Anterior cingulate cortex (tissue), 58 donors: ENCODE measurements around the gene NAT9.

Experiments used
- DNase-seq, 58 donors: peaks; one replicate each; lab custom pipeline; 2025; lab: John Stamatoyannopoulos, UW

Gene NAT9

DNA sequence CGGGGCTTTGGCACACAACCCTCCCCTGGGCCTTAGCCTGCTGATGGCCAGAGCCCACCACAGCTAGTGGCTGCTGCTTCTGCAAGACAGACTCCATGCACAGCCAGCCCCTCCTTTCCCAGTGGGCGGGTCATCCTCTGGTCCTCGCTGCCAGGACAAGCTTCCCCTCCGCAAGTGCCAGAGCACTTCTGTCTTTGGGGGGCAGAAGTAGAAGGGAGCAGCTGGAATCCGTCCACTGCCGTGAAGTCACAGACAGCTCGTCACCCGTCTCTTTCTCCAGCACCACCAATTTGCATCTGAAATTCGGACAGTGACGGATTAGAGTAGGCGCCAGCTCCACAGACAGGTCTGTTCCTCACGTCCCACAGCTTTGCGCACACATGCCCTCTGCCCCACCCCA is 31.3 kb upstream of the NAT9 start:
- no peak for DNase-seq

DNA sequence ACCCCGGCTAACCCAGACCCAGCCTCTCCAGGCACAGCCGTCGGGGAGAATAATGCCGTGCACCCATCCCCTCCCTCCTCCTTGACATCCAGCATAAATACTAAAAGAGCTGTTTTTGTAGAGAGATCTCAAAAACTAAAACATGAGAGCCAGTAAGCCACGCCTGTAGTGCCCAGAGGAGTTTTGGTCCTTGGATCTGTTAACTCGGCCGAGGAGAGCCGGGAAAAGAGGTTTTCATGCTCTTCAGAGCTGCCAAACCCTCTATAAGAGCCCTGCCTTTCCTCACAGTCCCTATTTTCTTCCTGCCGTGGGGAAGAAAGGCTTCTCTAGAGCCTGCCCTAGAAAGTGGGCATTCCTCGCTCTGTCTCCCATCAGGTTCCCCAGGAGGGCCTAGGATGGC is 30.2 kb upstream of the NAT9 start:
- no peak for DNase-seq

DNA sequence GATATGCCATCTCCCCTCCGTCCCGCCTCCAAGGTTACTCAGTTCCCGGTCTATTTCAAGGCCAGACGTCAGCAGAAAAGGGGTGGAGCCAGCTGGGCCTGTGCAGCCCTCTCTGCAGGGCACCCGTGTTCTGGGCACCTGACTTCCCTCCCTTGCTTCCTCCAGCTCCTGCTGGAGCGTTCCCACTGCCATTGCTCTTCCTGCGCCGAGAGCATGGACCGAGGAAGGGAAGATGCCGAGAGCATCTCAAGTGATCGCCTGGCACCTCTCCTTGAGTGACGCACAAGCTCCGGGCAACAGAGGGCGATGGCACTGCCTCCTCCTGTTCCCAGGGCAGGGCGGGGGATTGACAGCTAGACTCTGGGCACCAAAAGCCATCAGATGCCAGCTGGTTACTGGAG is 29.4 kb upstream of the NAT9 start:
- DNase-seq, result peak in 8 of 58 donors; percentile 11 to 62 (median 32)

DNA sequence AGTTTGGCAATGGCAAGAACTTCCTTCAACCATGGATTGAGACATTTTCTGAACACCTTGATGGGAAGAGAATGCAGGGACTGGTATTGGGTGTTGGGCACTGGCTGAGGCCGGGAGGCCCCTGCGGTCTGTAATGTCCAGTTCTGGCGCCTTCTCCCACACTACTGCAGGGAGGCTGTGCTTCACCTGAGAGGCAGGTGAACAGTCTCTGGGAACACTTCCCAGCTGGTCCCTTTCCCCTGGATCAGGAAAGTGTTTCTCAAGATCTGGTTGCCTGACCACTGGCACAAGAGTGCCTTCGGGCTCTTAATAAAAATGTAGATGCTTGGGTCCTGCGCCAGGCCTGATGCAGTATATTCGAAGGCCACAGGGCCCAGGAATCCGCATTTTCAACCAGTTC is 28.5 kb upstream of the NAT9 start:
- DNase-seq, result no peak

DNA sequence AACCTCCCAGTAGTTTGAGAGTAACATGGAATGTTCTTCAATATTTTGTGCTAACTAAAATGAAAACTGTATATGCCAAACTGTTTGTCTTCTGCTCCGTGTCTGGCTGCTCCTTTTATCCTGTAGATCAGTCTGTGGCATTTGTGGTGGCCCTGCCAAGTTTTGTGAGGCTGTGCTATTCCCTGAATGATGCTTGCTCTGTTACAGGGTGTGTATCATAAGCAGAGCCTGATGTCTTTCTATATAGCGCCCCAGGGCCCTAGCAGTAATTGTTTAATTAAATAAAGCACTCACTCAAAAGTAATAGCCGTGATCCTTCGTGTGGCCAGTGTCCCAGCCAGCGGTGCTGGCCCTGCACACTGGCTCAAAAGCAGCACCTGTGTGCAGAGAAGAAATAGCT is 27.8 kb upstream of the NAT9 start:
- no peak for DNase-seq

DNA sequence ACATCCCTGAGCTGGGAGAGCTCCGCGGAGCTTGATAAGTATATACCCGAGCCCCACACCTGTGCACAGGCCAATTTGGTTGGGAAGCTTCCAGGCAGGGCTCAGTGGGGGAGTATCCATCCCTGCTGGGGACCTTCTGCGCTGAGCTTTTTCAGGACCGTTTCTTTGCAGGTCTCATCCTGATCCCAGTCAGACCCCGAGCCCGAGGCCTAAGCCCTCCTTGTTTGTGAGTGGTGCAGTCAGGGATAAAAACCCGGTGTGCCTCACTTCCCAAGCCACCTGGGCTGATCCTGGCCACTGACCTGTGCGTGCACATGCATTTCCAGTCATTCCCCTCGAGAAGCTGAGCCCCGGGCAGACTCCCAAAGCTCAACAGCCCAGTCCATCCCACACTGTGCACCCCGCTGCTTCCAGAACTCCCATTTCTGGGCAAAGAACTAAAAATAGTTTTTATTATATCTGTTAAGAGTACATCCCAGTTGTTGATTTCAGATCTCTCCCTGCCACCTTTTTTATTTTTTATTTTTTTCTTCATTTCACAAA is 27.3 kb upstream of the NAT9 start:
- no peak for DNase-seq

DNA sequence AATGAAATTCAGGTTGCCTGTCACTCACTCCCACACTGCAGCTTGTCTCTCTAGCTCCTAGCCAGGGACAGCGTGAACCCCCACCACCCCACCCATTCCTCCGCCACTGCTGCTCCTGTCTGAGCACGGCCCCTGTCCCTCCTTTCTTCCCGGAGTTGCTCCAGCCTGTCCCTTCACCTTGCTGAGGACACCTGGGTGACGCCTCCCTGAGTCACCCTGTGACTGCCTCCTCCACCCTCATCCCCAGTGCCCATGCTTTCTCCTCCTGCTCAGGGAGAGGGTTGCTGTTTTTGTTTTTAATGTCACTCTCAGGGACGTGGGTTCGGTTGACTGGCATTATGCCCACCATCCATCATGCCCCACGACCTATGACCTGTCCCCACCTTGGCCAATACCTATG is 25.8 kb upstream of the NAT9 start:
- DNase-seq, result no peak

DNA sequence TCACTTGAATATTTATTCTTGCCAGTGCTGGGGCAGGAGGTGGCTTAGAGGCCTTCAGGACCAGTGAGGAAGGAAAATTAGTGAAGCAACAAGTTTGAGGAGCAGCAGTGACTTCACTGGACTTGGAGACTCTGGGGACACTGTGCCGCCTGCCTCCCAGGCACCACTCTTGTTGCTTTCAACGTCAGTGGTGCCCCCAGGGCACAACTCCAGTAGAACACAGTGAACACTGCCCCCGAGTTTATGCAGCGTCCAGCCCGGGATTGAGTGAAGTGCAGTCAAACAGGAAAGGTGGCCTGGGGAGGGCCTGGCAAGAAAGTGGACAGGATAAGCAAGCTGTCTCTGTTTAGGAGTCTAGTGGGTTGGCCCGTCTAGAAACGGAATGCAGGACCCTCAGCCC is 24.4 kb upstream of the NAT9 start:
- no peak for DNase-seq

DNA sequence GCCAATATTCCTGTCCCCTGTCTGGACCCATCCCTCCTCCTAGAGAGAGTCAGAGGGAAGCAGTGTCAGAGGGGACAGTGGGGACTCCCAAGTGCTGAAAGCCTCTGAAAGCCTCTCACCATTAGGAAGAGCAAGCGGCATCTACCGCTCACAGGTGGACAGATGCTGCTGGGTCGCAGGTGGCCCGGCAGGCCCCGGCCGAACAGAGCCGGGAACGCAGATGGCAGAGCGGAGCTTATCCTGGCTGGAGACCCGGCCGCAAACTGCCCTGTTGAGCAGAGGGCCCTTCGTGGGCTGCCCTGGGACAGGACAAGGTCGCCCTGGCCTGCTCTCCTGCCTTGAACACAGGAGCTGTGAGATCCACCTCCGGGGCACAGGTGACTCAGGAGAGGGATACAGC is 23.0 kb upstream of the NAT9 start:
- no peak for DNase-seq

DNA sequence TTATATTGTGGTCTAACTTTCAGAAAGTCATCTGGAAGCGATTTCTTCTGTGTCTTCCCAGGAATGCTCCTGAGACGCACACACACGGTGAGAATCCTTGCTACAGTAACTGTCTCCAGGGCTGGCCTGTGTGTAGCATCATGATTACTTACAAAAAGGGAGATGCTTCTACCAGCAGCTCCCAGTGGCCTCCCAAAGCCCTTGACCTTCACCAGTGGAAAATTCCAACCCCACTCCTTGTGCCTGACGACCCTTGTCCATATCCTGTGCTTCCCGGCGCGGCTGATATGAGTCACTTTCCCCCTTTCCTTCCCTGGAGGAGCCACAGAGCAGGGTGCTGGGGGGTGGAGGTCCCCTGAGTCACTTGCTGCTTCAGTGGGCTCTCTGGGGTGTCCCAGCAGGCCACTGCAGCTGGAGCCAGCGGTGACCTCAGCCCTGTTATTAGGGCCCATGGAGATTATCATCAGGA is 22.1 kb upstream of the NAT9 start:
- DNase-seq, result no peak

DNA sequence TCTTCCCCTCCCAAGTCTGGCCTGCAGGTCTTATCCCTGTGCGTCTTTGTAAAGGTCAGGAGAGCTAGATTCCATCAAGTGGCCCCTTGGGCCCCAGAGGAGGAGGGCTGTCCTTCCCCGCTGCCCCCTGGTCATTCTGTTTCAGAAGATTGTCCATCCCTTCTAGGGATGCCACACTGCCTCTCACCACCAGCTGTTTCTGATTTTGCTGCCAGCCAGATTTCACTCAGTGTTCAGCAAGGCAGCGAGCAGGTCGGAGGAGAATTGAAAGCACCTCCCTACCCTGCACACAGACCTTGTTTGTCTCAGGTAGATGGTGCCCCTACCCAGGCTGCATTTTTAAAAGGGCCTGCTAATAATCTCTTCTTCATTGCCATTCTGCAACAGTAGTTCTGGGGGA is 21.7 kb upstream of the NAT9 start:
- DNase-seq, result no peak

DNA sequence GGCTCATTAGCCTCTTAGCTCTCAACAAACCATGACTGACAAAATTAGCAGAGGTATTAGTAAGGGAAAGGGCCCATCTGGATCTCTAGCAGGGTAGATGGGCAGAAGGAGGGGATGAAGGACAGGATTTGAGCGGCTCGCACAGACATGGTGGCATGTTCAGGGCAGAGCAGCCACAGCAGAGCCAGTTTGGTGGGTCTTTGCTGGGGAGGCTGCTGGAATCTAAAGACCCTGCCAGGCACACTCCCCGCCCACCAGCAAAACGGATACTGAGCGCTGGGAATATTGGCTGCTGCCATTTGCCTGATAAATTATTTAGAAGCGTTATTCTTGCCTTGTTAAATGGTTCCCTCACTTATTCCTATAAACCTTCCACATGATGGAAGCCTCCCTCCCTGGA is 20.7 kb upstream of the NAT9 start:
- DNase-seq, result no peak

DNA sequence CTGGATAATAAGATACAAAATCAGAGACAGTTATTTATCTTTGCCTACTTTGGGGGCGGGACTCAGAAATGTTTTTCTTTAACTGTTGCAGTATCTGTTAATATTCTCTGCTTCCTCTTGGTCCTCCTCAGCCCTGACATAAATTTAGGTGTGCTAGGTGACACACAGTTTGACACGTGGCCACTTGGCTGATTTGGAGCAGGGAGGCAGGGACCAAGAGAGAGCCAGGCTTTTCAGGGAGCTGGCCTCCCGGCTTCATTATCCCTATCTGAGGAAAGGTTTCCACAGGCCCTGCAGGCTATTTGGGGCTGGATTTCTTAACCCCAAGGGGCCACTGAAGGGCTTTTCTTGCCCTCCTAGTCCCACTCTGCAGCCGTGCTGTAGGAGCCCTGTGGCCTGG is 20.1 kb upstream of the NAT9 start:
- DNase-seq, result no peak

DNA sequence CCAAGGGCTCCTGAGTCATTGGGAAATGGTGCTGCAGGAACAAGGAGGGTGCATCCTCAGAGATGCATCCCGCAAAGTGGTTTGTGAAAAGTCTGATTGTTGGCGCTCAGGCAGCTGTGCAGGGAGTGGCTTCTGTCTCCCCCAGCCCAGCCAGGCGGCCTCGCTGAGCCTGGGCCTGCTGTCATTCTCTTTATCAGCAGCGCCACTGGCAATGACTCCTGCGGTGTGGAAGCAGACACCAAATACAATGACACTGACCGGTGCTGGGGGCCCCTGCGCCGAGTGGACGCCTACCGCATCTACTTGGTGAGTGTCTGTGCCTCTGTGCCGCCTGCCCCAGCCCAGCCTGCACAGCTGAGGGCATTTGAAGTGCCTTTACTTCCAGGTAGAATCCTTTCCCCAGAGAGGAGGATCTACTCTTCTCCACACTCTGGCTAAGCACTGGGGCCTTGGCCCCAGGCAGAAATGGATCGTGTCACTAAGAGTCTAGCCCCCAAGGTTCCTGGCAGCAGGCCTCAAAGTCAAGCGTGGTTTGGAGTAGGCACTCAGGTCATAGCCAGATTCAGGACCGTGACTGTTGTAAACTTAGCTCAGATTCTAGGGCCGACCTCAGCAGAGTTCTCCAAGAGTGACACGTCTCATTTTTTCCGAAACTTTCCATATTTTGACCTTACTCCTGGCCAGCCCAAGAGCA is 19.3 kb upstream of the NAT9 start:
- DNase-seq, result peak in 5 of 58 donors; percentile 13 to 34 (median 17)

DNA sequence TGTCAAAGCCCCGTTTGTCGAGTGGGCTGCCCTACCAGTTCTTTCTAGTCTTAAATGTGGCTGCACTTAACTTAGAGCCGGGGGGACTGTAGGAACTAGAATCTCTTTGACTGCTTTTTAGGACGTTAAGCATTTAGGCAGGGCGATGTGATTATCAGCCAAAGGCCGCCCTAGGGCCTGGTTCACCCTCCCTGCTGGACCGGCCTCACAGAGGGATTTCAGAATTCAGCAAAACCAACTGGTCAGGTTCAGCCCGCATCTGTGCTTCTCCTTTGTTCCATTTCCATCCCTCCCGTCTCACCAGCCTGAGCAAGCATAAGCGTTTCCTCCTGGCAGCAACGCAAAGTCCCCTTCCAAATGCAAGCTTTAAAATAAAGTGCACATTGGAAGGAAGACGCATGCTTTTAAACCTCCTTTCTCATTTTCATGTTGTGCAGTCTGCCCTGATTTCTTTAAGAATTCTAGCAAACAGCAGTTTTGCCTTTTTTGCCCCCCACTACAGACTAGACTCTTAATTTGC is 16.5 kb upstream of the NAT9 start:
- no peak for DNase-seq

DNA sequence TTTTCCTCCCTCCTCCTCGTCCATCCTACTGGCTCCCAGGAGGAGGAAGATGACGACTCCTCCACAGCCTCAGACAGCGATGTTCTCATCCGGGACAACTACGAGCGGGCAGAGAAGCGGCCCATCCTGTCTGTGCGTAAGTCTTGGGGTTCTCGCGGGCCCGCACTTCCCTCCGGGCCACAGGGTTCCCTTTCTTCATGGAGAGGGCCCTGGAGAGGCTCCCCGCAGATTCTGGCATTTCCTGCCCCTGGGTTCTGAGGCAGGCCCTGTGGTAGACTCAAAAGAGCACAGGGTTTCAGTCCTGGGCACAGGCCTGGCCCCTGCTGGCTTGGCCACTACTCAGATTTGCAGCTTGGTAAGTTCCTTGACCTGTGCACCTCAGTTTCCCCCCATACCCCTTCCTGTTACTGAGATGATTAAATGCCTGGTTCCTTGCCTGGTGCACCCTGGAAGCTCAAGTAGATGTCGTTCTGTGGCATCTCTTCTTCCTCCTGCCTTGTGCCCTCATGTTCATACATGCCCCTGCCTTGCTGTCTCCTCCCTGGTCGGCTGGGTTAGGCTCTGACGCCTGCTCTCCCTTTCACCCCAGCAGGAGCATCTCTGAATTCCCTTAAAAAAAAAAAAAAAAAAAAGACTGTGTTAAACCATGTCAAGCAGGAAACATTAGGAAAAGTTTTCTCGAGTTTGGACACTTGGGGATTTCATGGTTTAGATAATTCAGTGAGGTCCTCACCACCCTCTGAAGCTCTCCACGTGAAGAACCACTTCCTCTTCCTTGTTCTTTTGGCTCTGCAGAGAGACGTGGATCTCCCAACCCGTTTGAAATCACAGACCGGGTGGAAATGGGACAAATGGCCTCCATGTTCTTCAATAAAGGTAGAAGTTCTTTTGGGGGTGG is 14.3 kb upstream of the NAT9 start:
- no peak for DNase-seq

DNA sequence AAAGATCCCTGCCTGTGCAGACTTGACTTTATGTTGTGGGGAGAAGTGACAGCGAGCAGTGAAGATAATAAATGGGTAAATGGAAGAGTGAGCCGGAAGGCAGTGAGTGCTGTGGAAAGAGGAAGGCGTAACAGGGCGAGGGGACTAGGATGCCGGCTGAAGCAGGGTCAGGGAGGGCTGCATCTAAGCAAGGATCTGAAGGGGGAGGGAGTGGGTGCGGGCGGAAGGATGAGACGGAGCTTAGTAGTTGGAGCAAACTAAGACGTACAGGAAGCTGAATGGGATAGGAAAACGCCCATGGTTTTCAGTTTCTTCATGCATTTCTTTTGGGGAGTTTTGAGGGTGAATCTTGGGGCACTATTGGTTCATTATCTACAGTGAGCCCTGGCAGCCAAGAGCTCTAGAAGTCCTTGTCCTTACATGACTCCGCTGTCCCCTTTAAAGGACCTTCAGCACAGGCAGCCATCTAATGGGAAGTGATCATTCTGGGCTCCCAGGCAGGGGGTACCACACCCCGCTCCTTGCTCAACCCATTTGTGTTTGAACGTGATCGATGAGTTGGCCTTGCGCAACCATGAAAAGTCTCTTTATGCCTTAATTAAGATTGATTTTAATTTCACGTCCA is 10.4 kb upstream of the NAT9 start:
- DNase-seq, result no peak

DNA sequence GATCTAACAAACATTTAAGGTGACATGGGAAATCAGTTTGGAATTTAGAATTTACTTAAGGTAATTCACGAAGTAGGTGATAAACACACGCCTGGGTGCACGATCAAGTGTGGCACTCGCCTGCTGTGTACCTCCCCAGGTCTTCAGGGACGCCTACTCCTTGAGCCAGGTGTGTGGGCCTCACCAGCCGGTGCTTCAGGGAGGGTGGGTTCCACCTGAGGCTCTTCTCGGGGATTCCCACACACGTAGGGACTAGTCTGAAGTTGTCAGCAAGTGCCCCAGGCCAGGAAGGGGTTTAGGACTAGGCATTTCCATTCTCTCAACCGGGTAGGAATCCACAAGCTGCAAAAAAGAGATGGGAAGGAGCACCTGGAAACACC is 9.8 kb upstream of the NAT9 start:
- DNase-seq, result no peak

DNA sequence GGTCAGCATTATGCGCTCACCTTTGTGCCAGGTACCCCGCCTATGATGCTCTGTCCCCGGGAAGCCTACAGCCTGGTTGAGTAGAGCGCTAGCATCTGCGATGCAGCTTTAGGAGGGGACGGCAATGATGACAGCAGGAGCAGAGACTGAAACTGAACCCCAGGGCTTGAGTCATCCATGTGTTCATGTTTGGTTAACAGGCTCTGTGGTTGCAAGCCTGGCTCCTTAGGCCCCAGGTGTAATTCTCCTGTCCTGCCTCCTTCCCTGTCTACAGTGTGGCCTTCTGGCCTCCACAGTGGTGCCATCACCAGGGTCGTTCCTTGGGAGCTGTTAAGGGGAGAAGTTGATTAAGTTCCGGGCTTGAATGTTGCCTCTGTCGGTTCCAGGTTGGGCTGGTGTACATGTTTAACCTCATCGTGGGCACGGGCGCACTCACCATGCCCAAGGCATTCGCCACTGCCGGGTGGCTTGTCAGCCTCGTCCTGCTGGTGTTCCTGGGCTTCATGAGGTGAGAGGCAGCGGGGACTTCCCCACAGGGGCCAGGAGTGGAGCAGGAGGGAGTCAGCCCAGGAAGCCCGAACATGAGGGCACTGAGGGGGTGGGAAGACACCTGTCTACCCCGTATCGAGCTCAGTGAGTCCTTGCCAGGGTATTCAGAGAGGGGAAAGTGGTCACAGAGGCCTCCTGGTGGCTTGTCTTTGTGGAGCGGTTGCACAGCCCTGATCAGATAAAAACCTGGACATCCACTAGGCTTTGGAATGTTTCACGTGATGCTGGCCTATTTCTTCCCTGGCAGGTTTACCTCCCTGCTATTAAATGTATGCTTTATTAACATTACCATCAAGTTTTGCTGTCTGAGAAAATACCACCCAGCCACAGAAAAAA is 9.2 kb upstream of the NAT9 start:
- DNase-seq, result no peak
